Measurements from ENCODE around the gene MTPN. TPM values are rescaled to one million over a fixed set of nuclear protein-coding genes. Genes with fewer than 3 reads are reported as not detected.

Gene MTPN
- total RNA-seq, 1 experiment from 2014 or later: 98.2 TPM

DNA sequence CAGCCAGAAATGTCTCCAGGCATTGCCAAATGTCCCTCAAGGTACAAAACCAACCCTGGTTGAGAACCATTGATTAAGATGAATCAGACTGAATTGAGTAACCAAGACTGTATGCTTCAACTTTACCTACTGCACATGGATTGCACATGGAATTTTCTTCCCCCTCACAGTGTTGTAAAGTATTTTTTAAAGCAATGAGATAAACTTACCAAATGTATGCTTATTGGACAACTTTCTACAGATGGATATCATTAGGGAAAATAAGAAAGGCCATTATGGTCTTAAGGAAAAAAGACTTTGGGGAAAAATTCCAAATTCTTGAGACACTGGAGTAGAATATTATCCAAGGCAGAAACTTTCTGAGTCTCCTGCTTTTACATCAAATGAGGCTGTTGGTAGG, 20.9 kb upstream of the MTPN start:
- TF ChIP-seq, protein P1, sequence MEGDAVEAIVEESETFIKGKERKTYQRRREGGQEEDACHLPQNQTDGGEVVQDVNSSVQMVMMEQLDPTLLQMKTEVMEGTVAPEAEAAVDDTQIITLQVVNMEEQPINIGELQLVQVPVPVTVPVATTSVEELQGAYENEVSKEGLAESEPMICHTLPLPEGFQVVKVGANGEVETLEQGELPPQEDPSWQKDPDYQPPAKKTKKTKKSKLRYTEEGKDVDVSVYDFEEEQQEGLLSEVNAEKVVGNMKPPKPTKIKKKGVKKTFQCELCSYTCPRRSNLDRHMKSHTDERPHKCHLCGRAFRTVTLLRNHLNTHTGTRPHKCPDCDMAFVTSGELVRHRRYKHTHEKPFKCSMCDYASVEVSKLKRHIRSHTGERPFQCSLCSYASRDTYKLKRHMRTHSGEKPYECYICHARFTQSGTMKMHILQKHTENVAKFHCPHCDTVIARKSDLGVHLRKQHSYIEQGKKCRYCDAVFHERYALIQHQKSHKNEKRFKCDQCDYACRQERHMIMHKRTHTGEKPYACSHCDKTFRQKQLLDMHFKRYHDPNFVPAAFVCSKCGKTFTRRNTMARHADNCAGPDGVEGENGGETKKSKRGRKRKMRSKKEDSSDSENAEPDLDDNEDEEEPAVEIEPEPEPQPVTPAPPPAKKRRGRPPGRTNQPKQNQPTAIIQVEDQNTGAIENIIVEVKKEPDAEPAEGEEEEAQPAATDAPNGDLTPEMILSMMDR (conservative IDR thresholded peaks at IDR 0.05): no peak
- Histone ChIP-seq H3T11ph (ENCODE audit: low read length) (no peak overlapping the region), H4K8ac (replicated peaks; ENCODE audit: insufficient read length, low read depth, low read length) (no peak overlapping the region)

More for the DNA sequence above, 20.9 kb upstream of the MTPN start:
- no peak for DNase-seq
- no peaks in the 10 kb centered on the region for H3K9me3 ChIP-seq (ENCODE audit: control insufficient read depth, low read depth, low read length)
- no peaks in the 10 kb centered on the region for H3K79me1 ChIP-seq (ENCODE audit: insufficient read depth, low read depth, low read length, poor library complexity, severe bottlenecking)
- H2BK15ac ChIP-seq (ENCODE audit: low read depth, low read length): no peak overlapping the region
- H3K4me2 ChIP-seq (ENCODE audit: insufficient read depth, insufficient read length, low read length): no peak overlapping the region
- Mint-ChIP-seq H3K27me3 (ENCODE audit: low read depth) (no peaks in the 10 kb centered on the region), H3K4me1 (no peaks in the 10 kb centered on the region), H3K27ac (no peak overlapping the region), H3K4me3 (no peak overlapping the region), H3K36me3 (ENCODE audit: insufficient read depth in 1 of 3, low read depth in 3 of 3) (no peaks in the 10 kb centered on the region), H3K9me3 (no peaks in the 10 kb centered on the region)
- no peak overlapping the region for H3K27ac ChIP-seq (ENCODE audit: insufficient read length, low read depth, low read length)
- no peak overlapping the region for H3K9ac ChIP-seq (ENCODE audit: extremely low read depth, insufficient read length, low read length)
- H3K23ac ChIP-seq (ENCODE audit: insufficient read length, low read depth, low read length): no peak overlapping the region
- no peak overlapping the region for H2BK120ac ChIP-seq (ENCODE audit: low read depth, low read length, poor library complexity, severe bottlenecking)
- H2BK12ac ChIP-seq (ENCODE audit: insufficient read length, low read depth, low read length): no peak overlapping the region
- no peaks in the 10 kb centered on the region for H3K79me2 ChIP-seq (ENCODE audit: insufficient read depth, low read length)
- H3K4me1 ChIP-seq (ENCODE audit: insufficient read depth, low read length): no peaks in the 10 kb centered on the region
- H3K27me3 ChIP-seq (ENCODE audit: insufficient read depth, low read length): no peaks in the 10 kb centered on the region
- no peaks in the 10 kb centered on the region for H3K23me2 ChIP-seq (ENCODE audit: insufficient read length, low read depth, low read length, poor library complexity, severe bottlenecking)
- no peak overlapping the region for H3K4ac ChIP-seq (ENCODE audit: low read depth, low read length)
- H2AFZ ChIP-seq (ENCODE audit: low read length): no peak overlapping the region
- no peaks in the 10 kb centered on the region for H4K20me1 ChIP-seq (ENCODE audit: control insufficient read depth, insufficient read depth, insufficient read length)
- H4K5ac ChIP-seq (ENCODE audit: insufficient read length, low read depth, low read length): no peak overlapping the region
- H3K18ac ChIP-seq (ENCODE audit: insufficient read length, low read depth, low read length): no peak overlapping the region
- no peak overlapping the region for H3K56ac ChIP-seq (ENCODE audit: insufficient read length, low read depth, low read length)
- H2AK5ac ChIP-seq (ENCODE audit: insufficient read length, low read length): no peak overlapping the region
- no peak overlapping the region for H4K91ac ChIP-seq (ENCODE audit: insufficient read length, low read depth, low read length)
- no peak overlapping the region for H2BK5ac ChIP-seq (ENCODE audit: insufficient read length, low read length)
- no peak overlapping the region for H2BK20ac ChIP-seq (ENCODE audit: low read depth, low read length, poor library complexity, severe bottlenecking)
- H3K14ac ChIP-seq (ENCODE audit: insufficient read depth, low read length): no peak overlapping the region

All from H9 (cell line).